ENCODE measurements around the gene ANKRD34A.

The ANKRD34A gene

GRCh38 chr1:145990249-145990855, 26.0 kb upstream of the ANKRD34A start:
- peak in 1 of 2 donors; percentile 17 for DNase-seq

GRCh38 chr1:145988773-145989172, 24.4 kb upstream of the ANKRD34A start:
- peak in 1 of 2 donors; percentile 17 for DNase-seq

- DNase-seq: peak in 1 of 2 donors; percentile 2
Observed at GRCh38 chr1:145987926-145988325, 23.6 kb upstream of the ANKRD34A start.

DNA sequence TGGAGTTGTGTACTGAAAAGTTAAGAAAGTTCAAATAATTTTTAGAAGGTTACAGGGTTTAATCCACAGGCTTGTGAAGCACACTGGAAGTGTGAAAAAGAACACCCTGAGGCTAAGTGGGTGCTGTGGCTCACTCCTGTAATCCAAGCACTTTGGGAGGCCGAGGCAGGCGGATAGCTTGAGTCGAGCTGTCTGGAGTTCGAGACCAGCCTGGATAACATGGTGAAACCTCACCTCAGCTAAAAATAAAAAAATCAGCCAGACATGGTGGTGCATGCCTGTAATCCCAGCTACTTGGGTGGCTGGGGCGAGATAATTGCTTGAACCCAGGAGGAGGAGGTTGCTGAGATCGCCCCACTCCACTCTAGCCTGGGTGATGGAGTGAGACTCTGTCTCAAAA, 22.2 kb upstream of the ANKRD34A start:
- no peak for DNase-seq

DNA sequence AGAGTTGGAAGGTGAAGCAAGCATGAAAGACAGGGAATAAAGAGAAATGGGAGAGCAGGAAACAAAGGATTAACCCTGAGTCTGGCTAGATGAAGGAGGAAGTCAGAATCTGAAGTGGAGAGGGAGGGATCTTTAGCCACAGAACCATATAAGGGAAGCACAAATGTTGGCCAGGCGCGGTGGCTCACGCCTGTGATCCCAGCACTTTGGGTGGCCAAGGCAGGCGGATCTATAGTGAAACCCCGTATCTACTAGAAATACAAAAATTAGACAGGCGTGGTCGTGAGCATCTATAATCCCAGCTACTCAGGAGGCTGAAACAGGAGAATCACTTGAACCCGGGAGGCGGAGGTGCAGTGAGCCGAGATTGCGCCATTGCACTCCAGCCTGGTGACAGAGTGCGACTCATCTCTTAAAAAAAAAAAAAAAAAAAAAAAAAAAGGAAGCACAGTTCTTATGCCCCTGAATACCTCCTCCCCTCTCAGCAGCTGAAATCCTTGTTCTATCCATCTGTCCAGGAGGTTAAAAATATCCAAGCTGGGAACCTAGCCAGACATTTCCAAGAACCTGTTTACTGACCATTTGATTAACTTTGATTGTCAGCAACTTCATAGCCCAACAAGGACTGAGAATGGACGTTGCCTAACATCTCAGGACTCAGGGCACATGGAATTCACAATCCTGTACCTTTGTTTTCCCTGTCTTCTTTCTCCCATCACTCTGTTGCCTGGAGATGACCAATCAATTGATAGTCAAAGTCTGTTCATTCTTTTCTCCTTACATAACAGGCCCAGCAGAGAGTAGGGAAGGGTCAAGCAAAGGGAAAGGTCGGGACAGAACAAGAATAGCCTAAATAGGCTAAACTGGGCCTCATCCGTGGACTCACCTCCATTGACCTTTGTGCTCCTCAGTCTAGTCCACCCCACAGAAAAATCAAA, 21.4 kb upstream of the ANKRD34A start:
- peak; percentile 78 to 79 for DNase-seq

- DNase-seq: no peak
Observed at GRCh38 chr1:145985129-145985501, 20.7 kb upstream of the ANKRD34A start.

GRCh38 chr1:145983960-145984830, 19.8 kb upstream of the ANKRD34A start:
- DNase-seq: peak in 1 of 2 donors; percentile 29

GRCh38 chr1:145983206-145983675, 18.9 kb upstream of the ANKRD34A start:
- peak in 1 of 2 donors; percentile 48 for DNase-seq

DNA sequence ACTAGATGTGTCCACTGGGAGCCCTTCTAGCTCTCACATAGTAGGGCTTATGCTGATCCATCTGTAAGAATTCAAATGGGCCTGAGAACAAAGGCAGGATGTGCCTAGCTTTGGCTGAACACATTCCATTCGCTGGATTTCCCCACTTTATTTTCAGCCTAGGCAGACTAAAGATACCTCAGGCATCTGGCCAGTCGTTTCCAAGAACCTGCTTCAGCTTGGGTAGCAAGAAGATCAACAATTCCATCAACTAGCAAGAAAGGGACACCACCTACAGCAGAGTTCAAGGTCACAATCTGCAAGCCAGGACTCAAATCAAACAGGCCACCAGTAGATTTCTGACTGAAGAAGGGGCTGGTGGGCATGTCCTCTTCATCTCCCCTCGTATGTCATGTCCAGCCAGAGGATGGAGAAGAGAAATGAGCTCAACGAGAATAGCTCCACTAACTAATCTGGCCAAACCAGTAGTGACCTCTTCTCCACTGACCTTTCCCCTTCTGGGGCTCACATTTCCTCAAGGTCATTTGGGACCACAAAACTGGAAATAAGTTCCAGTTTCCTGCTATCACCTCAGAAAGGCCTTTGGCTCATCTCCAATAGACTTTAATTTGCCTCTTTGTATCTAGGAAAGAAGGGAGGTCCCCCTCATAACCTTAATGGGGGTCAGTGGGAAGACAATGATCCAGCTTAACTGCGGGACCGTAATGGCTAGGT, 17.8 kb upstream of the ANKRD34A start:
- DNase-seq: peak in 1 of 2 donors; percentile 2

DNA sequence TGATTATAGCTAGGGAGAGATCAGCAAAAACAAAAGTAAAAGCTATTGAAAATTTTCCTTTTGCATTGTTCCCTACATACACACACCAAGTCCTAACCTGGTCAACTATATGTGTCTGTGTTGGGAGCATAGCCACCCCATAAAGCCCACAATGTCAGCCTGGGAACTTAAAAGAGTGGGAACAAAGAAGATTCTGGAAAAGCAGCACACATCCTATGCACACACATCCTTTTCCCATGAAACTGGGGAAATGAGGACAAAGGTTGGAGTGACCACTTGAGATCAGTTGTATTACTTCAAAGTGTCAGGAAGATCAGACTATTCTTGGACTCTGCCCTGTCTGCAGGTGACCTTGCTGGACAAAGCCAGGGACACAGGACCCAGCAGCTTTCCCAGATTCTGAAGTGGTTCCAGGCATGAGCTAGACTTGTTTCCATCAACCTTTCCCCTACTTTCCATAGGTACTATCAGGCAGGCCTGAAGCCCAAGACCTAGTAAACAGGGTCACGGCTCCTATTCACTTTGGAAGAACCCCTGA, 16.2 kb upstream of the ANKRD34A start:
- DNase-seq: peak in 1 of 2 donors; percentile 2

DNA sequence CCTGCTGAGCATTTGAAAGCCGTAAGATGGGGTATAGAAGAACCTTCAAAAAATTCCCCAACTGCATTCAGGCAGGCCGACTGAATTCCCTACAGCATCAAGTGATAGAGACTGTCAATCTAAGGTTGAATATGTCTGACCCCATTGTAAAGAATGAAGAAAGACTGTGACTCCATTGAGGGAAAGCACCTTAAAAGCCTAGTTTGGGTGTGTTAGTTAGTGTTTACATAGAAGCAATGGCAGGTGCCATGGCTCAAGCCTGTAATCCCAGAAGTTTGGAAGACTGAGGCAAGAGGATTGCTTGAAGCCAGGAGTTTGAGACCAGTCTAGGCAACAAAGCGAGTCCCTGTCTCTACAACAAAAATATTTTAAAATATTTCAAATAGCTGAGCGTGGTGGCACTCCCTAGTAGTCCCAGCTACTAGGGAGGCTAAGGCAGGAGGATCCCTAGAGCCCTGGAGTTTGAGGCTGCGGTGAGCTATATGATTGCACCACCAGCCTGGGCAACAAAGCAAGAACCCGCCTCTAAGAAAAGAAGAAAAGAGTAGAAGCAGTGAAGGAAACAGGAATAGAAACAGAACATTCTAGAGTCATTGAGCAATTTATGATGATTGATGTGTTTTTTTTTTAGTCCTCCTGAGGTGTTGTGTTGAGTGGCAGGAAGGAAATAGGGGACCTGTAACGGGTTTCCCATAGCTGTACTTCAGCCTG, 15.5 kb upstream of the ANKRD34A start:
- peak in 1 of 2 donors; percentile 66 for DNase-seq

GRCh38 chr1:145978854-145979745, 14.7 kb upstream of the ANKRD34A start:
- peak; percentile 100 for DNase-seq

GRCh38 chr1:145978471-145978853, 14.1 kb upstream of the ANKRD34A start:
- DNase-seq: peak in 1 of 2 donors; percentile 7

- peak; percentile 73 to 75 for DNase-seq
Observed at GRCh38 chr1:145977486-145978470, 13.4 kb upstream of the ANKRD34A start.

DNA sequence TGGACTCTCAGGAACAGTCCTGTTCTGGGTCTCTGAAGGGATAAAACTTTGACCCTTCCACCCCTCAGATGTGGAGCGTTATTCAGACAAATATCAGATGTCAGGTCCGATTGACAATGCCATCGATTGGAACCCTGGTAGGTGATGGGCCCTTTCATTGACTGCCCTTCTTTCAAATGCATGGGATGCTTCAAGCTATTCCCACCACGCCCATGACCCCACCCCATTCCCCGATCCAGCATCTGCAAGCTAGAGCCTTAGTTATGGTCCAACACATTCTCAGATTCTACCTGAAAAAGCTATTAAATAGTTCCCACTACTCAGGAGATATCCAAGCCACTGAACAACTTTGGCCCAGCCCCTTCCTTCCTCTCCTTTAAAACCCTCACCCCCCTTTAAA, 12.6 kb upstream of the ANKRD34A start:
- no peak for DNase-seq

DNA sequence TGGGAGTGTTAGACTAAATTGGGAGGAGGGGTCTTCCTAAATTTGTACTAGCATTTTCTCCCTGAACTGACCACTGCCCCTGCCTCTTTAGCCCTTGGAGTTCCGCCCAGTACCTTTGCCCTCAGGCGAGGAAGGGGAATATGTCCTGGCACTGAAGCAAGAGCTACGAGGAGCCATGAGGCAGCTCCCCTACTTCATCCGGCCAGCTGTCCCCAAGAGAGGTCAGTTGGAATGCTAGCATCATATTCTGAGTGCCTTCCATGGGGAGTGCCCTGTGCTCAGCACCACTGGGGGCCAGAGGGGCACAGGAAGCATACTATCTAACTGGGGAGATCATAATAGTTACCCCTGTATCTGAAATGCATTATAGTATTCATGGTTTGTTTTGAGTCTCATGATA, 10.8 kb upstream of the ANKRD34A start:
- DNase-seq: no peak

- DNase-seq: no peak
Observed at GRCh38 chr1:145974721-145975120, 10.3 kb upstream of the ANKRD34A start.

- peak in 1 of 2 donors; percentile 2 for DNase-seq
Observed at GRCh38 chr1:145972580-145972979, 8.2 kb upstream of the ANKRD34A start.

GRCh38 chr1:145967288-145967687, 2.9 kb upstream of the ANKRD34A start:
- peak in 1 of 2 donors; percentile 1 for DNase-seq
